ENCODE results near the gene TSC2.
A peak's percentile ranks its signal among the peaks of the same experiment; 100 is the strongest.
"Not testable (repeated sequence)": the region's sequence is repeated elsewhere in the genome, so short reads cannot be mapped to it uniquely, and the experiment has no call there.

TSC2 gene

DNA sequence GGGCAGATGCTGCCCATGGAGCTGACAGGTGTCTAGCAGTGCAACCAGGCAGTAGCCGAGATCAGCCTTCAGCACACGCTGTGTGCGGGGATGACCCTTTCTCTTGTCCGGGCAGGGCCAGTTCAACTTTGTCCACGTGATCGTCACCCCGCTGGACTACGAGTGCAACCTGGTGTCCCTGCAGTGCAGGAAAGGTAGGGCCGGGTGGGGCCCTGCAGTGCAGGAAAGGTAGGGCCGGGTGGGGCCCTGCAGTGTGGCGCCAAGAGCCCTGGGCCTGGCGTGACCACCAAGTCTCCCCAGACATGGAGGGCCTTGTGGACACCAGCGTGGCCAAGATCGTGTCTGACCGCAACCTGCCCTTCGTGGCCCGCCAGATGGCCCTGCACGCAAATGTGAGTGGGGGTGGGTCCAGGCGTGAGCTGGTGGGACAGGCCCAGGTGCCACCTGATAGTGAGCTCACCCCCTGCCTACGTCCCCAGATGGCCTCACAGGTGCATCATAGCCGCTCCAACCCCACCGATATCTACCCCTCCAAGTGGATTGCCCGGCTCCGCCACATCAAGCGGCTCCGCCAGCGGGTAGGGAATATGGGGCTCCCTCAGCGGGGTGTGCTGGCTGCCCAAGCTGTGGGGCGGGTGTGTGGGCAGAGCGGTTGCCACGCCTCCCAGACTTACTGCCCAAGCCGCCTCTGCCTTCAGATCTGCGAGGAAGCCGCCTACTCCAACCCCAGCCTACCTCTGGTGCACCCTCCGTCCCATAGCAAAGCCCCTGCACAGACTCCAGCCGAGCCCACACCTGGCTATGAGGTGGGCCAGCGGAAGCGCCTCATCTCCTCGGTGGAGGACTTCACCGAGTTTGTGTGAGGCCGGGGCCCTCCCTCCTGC is 40.2 kb downstream of the TSC2 start:
- no peak for DNase-seq

DNA sequence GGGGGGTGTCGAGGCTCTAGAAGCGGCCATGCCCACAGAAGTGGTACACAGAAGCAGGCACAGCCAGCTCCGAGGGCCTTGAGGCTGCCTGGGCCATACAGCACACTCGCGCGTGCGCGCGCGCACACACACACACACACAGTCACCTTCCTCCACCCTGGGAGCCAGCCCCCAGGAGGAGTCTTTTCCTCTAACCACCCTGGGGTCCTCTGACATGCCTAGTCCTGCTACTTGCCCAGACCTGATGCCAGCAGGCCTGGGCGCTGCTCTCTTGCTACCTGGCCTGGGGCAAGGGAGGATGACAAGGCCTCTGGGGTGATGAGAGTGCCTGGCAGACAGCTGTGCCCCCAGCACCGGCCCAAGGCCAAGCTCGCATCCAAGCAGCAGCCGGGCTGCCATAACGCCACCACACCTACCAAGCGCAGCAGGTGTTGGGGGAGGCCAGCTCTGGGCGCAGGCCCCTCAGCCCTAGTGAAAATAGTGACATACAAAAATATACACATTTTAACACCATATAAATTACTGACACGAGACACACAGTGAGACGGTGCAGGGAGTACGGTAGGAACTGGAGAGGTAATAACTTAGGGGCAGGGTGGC is 41.1 kb downstream of the TSC2 start:
- DNase-seq: no peak

DNA sequence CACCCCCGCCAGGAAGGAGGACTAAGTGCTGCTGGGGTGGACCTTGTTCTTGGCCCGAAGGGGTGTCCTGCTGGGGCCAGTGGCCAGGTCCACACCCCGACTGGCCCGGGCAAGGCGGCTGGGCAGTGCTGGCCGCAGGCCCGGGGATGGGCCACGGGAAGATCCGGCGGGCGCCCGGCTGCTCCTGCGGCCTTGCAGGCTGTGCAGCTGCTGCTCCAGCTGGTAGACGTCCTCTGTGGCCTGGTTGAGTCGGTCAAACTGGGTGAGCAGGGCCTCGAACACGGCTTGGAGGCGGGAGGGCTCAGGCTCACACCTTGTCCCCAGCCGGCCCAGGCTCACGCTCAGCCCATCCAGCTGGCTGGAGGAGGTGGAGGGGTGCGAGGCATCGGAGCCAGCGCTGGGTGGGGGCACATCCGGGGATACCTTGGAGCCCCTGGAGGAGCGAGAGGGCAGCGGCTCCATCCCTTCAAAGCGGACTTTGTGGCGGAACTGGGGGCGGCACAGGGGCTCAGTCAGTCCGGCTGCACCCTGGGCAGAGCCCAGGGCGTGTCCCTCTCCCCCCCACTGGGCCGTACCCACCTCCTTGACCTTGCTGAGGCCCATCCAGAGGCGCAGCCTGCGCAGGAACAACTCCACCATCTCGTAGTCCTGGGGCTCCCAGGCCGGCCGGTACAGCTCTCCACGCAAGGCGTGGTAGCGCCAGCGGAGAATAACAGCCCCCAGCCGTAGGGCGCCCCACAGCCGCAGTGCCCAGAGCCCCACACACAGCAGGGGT is 42.1 kb downstream of the TSC2 start:
- no peak for DNase-seq

DNA sequence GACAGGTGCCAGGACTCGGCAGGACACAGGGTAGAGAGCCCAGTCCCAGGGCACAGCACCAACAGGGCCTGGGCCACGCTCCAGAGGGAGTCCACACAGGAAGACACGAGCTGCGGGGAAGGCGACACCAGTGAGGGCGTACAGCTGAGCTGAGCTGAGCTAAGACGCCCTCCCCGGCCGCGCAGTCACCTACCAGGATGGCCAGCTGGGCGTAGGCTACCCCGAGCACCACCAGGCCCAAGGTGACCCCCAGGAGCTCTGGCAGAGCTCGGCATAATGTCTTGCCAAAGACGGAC is 42.6 kb downstream of the TSC2 start:
- no peak for DNase-seq

DNA sequence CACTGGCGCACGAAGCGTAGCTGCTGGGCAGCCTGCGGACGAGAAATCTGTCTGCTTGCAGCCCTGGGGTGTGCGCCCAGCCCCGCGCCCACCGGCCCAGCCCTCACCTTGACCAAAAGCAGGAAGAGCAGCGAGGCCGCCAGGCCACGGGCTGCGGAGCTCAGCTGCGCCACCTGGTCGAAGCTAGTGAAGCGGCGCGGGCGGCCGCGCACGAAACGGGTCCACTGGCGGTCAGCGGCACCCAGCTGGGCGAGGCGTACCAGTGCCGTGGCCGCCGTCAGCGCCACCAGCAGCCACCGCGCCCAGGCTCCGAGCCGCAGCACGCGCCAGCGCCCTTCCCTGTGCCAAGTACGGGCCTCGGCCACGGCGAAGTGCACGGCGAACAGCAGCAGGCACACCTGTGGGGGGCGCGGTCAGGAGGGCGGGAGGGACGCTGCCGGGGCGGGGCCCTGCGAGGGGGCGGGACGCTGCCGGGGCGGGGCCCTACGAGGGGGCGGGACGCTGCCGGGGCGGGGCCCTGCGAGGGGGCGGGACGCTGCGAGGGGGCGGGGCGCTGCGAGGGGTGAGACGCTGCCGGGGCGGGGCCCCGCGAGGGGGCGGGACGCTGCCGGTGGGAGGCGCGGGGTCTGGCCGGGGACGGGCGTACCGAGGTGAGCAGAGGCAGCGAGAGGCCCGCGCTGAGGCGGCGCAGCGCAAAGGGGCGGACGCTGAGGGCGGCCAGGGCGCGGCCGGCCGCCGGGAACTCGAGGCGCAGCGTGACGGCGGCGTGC is 43.2 kb downstream of the TSC2 start:
- peak; percentile 88 for DNase-seq

DNA sequence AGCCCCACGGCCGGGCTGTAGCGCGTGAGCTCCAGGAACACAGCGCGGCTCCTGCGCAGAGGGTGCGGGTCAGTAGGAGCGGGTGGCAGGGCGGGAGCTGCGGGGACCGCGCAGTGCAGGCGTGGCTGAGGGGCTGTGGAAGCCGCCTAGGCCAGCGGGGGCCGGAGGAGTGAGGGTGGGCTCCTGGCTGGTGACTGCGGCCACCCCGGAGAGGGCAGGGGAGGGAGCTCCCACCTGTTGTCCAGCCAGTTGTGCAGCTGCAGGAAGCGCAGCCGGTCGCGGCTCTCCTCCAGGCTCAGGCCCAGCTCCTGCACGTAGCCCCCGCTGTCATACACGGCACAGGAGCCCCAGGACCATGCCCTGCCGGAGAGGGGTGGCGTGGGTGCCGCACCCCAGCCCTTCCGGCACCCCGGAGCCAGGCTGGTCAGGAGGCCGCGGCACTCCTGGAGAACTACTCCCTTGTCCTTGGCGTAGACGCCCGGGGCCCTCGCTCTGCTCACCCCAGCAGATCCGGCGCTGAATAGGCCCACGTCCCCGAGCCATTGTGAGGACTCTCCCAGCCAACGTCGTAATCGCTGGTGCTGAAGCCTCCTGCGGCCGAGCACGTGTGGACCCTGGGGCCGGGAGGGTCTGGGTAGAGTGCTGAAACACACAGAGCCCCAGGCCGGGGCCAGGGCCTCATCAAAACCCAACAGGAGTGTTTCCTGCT is 43.9 kb downstream of the TSC2 start:
- no peak for DNase-seq

DNA sequence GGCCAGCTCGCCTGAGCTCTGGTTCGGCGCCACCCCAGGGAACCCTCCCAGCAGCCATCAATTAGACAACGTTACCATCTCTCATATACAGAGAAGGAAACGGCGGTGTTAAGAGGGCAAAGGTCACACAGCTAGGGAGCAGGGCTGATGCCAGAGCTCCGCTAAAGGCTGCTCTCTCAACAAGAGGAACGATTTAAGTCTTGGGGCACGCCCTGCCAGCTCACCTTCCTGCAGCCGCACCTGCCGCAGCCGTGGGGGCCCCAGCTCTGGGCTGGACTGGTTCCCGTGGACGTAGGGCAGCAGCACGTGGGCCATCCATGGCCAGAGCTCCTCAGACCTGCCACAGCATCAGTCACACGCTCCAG is 44.5 kb downstream of the TSC2 start:
- DNase-seq: no peak

DNA sequence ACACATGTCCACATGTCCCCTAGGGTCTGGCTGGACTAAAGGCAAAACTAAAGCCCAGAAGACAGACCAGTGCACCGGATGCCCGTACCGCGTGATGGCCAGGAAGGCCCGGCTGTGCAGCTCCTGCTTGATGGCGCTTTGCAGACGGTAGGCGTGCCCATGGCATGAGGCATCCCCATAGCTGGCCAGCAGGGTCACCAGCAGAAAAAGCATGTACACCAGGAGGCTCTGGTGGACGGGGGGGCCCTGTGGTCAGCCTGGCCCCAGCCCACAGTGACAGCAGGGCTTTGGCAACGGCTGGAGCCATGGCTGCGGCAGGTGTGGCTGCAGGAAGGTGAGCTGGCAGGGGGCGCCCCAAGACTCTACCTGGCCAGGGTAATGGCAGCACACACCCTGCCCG is 45.1 kb downstream of the TSC2 start:
- DNase-seq: no peak

DNA sequence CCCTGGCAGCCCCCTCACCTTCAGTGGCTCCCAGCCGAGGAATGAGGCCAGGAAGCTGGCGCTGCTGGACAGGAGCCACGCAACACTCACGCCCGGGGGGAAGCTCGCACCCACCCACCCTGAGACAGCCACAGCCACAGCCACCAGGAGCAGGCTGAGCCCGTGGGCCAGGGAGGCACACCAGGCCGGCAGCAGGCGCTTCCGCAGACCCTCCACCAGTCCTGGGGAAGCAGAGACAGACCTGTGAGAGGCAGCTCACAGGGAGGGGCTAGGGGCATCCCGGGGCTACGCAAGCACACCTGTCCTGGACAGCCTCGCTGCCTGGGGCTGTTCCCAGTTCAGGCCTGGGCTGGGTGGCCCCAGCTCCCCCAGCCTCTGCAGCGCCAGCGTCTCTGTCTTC is 46.0 kb downstream of the TSC2 start:
- no peak for DNase-seq

DNA sequence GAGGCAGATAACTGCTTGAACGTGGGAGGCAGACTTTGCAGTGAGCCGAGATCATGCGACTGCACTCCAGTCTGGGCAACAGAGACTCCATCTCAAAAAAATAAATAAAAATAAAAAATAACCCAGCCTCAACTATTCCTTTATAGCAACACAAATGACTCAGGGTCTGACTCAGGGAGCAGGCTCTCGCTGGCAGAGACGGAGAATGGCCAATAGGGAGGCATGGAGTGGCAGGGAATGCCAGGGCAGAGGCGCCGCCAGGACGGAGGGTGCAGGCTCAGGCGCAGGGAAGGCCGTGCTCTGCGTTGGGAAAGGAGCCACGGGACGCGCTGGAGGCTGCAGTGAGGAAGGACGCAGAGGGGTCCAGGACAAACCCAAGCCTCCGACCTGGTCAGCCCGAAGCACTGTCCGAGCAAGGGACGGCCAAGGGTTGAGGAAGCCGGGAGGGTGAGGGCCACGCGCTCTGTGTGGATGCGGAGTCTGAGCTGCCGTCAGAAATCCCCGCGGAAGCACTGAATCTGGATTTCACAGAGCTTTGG is 47.6 kb downstream of the TSC2 start:
- no peak for DNase-seq

DNA sequence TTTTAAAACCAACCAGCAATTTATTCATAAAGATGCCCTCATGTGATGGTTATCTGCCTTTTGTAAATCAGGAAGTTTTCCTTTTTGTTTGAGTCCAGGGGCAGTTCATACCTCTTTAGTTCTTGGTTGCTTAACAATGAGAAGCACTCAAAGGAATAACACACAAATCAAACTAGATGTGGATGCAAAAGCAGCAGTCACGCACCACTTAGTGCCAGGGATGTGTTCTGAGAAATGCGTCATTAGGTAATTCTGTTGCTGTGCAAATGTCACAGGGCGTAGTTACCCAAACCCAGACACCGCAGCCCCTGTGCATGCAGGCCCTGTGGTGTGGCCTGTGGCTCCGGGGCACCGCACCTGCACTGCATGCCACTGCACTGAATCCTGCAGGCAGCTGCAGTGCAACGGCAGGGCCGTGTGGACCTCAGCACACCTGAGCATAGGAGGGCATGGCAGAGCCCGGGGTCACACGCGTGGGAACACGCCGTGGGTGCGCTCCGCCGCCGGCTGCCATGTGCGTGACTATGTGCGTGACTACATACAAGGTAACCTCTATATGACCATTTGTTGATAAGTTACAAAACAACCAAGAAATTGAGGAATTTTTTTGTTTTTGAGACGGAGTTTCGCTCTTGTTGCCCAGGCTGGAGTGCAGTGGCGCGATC is 48.3 kb downstream of the TSC2 start:
- DNase-seq: no peak

DNA sequence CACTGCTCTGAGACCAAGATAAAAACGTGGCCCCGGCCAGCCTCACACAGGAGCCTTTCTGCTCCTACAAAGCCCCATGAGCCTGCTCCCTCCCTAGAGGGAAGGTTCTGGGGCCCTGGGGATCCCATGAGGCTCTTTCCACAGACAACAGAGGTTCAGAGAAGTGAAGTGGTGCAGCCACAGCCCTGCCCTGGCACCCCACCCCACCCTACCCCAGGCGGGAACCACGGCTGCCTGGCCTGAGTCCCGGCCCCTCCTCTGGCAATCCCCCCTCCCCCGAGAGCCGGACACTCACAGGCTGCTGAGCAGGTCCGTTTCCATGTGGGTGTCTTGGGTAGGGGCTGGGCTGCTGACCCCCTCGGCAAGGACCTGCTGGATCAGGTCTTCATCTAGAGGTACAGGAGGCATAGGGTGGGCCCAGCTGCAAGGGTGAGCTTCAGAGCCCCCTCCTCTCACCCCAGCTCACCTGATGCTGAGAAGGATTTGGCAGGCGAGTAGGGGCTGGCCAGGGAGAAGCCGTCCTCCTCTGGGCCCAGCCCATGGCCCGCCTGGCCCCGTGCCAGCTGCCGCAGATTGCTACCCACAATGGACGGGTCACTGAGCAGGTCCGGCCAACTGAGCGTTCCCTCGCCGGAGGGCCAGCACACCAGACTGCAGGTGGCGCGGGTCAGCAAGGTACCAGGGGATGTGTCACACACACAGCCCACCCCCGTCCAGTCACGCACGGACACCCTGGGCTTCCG is 49.2 kb downstream of the TSC2 start:
- no peak for DNase-seq

DNA sequence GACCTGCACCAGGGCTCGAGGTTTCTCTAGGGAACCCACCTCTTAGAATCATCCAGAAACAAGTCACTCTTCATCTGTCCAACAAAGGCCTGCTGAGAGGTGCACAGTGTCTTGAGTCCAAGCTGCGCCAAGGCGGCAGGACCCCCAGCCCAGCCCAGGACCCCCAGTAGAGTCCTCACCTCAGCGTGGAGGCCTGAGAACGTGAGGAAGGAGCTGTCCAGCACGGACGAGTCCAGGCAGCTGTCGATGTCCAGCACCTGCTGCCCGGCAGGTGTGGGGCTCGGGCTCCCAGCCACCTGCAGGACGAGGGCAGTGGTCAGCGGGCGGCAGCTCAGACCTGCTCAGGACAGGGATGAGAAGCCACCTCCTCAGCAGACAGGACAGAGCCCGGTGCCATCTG is 49.9 kb downstream of the TSC2 start:
- not testable (repeated sequence) for DNase-seq

DNA sequence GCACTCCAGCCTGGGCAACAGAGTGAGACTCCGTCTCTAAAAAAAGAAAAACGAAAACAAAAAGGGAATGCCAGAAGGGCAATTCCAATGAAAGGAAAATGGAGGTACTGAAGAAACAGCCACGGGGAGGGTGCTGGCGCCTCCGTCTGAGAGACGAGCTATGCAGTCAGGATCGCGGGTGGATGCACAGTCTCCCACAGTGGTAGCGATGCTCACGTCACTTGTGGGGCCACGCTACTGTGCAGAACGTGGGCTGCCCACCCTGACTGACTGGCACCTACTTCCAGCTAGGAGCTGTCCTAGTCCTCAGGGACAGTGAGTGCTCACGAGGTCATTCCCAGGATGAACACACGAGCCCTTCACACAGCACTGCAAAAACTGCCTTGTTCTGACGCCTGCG is 53.8 kb downstream of the TSC2 start:
- not testable (repeated sequence) for DNase-seq

DNA sequence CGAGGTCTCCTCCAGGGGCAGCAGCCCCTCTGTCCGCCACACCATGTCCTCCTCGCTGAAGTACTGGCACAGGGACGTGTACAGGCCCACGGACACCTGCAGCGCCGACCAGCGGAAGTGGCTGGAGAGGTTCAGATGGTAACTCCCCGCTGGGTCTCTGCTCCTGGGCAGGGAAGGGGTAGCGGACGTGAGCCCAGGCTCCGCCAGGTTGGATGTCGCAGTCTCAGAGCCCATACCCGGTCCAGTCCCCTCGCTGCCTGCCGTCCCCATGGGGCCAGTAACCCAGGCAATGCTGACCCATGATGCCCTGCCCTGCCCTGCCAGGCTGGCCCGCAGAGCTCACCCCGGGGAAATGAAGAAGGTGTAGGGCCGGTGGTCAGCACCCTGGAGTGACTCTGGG is 54.7 kb downstream of the TSC2 start:
- no peak for DNase-seq

DNA sequence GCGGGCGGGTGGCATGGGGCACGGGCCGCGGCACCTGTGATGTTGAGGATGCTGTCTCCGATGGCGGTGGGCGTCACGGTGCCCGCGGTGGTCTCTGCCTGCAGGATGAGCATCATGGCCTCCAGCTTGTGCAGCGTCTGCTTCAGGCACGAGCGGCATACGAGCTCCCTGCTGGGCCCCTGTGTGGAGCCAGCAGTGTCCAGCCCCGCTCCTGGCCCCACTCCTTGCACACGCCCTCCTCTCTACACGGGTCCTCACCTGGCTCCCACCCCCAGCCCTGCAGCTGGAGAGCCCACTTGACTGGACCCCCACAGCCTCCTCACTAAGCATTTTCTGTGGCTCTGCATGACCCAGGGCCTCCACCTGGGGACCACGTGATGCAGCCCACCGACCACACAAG is 56.7 kb downstream of the TSC2 start:
- not testable (repeated sequence) for DNase-seq

DNA sequence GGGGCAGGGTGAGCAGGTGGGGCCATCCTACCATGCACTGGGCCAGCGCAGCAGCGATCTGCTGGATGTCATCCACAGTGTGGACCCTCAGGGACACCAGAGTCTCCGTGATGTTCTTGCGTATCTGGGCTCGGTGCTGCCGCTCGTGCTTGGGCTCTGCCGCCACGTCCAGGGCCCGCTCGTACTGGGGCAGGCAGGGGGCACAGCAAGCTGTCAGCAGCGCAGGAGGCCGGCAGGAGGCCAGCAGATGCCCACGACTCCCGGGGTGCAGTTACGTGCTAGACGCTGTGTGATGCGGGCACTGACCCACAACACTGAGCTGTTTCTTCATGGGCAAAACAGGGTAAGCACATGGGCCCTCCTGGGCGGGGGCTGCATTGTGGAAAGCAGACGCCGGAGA is 57.5 kb downstream of the TSC2 start:
- DNase-seq: not testable (repeated sequence)

DNA sequence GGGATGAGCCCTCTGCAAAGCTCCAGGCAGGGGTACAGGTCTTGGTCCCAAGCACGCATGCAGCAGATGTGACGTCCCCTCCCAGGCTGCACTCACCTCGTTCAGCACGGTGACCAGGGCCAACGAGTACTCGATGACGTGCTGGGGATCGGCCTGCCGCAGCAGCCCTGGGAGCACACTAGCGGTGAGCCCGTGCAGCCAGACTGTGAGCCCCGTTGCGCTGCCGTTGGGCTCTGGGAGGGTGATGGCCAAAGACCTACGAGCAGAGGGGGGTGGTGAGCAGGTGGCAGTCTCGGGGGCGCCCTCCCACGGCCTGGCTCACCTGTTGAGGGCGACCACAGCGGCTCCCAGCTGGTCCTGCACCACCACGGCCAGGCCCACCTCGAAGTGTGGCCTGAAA is 58.0 kb downstream of the TSC2 start:
- DNase-seq: not testable (repeated sequence)

DNA sequence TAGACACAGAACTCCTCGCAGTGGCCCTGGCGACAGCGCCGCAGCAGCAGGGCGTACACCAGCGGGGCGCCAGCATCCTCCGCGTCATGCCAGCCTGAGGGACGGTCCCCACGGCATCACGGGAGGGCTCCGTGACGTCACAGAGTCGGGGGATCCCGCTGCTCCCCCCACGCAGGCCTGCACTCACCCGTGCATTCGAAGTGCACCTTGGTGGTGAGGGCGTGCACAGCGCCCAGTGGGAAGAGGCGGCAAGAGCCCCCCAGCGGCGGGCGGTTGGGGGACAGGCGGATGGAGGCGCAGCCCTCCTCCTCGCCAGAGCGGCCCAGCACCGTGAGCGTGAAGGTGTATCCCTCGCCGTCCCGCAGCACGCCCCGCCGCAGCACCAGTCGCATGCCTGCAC is 58.4 kb downstream of the TSC2 start:
- not testable (repeated sequence) for DNase-seq

DNA sequence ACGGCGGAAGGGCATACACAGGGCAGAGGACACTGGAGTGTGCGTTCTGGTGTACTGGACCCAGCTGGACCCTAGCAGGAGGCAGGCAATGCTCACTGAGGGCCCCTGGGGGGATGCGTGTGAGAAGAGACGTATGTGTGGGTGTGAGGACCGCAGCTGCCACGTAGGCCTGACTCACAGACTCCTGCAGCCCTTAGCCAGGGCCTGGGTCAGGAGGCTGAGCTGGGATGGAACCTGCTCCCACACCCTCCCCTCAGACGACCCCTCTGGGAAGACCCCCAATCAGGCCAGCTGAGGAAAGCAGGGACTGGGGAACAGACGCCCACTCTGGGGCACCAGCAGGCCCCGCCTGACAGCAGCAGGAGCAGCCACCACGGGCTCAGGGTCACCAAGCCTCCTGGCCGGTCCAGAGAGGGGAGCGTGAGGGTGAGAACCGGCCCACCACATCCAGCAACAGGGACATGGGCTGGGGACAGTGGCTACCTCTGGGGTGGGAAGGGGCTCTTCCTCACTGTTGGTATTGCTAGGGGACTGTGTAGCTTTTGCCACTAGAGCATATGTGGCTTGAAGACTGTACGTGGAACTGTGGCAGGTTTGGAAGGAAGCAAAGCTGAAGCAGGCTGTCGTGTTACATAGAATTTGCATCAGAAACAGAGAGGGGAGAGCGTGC is 59.5 kb downstream of the TSC2 start:
- DNase-seq: not testable (repeated sequence)

DNA sequence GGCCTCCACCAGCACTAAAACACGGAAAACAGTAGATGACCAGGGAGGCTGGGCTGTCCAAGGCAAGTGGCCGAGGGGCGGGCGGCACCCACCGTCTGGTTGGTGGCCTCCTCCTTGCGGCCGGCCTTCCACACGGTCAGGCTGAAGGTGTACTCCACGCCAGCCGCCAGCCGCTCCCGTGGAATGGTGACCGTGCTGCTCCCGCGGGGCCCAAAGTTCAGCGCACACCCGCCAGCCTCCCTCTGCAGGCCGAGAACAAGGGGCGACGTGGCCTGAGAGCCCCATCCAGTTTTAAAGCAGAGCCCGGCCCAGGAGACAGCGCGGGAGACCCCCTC is 60.0 kb downstream of the TSC2 start:
- not testable (repeated sequence) for DNase-seq
